Measurements from ENCODE around the gene DPP9. TPM values are rescaled to one million over a fixed set of nuclear protein-coding genes. Genes with fewer than 3 reads are reported as not detected.
"Not testable (repeated sequence)": the region's sequence is repeated elsewhere in the genome, so short reads cannot be mapped to it uniquely, and the experiment has no call there.

Gene DPP9
- total RNA-seq, 6 experiments from 2014 or later: 68.4 to 82.2 (median 80.1) TPM

GRCh38 chr19:4745986-4746385 lies 22.3 kb upstream of the DPP9 start:
- peaks cover 17% of the 10 kb centered on the region for H3K4me1 Mint-ChIP-seq (ENCODE audit: low read depth)
- no peaks in the 10 kb centered on the region for H3K36me3 Mint-ChIP-seq (ENCODE audit: low read depth)
- no peak for DNase-seq
- no peak overlapping the region for H3K4me3 Mint-ChIP-seq
- peaks cover 23% of the 10 kb centered on the region for H3K27me3 Mint-ChIP-seq (ENCODE audit: insufficient read depth)
- H3K27ac Mint-ChIP-seq: no peak overlapping the region
- TF ChIP-seq, protein P1, sequence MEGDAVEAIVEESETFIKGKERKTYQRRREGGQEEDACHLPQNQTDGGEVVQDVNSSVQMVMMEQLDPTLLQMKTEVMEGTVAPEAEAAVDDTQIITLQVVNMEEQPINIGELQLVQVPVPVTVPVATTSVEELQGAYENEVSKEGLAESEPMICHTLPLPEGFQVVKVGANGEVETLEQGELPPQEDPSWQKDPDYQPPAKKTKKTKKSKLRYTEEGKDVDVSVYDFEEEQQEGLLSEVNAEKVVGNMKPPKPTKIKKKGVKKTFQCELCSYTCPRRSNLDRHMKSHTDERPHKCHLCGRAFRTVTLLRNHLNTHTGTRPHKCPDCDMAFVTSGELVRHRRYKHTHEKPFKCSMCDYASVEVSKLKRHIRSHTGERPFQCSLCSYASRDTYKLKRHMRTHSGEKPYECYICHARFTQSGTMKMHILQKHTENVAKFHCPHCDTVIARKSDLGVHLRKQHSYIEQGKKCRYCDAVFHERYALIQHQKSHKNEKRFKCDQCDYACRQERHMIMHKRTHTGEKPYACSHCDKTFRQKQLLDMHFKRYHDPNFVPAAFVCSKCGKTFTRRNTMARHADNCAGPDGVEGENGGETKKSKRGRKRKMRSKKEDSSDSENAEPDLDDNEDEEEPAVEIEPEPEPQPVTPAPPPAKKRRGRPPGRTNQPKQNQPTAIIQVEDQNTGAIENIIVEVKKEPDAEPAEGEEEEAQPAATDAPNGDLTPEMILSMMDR (IDR thresholded peaks at IDR 0.05): no peak
- H3K9me3 Mint-ChIP-seq: no peaks in the 10 kb centered on the region

GRCh38 chr19:4745175-4745574 lies 21.5 kb upstream of the DPP9 start:
- H3K36me3 Mint-ChIP-seq (ENCODE audit: low read depth); DNase-seq; H3K9me3 Mint-ChIP-seq; H3K27ac Mint-ChIP-seq; H3K4me3 Mint-ChIP-seq: not testable (repeated sequence)
- H3K4me1 Mint-ChIP-seq (ENCODE audit: low read depth): peaks cover 17% of the 10 kb centered on the region
- peaks cover 23% of the 10 kb centered on the region for H3K27me3 Mint-ChIP-seq (ENCODE audit: insufficient read depth)

GRCh38 chr19:4744451-4745174 lies 21.0 kb upstream of the DPP9 start:
- Mint-ChIP-seq H3K4me1 (ENCODE audit: low read depth) (peaks cover 17% of the 10 kb centered on the region), H3K27ac (peak overlapping the region; percentile 64; the same call in 1 of the 2 replicates), H3K27me3 (ENCODE audit: insufficient read depth) (peaks cover 19% of the 10 kb centered on the region), H3K36me3 (ENCODE audit: low read depth) (no peaks in the 10 kb centered on the region), H3K4me3 (no peak overlapping the region), H3K9me3 (no peaks in the 10 kb centered on the region)
- peak; percentile 84 for DNase-seq
- TF ChIP-seq, protein P1 (IDR thresholded peaks at IDR 0.05): no peak

DNA sequence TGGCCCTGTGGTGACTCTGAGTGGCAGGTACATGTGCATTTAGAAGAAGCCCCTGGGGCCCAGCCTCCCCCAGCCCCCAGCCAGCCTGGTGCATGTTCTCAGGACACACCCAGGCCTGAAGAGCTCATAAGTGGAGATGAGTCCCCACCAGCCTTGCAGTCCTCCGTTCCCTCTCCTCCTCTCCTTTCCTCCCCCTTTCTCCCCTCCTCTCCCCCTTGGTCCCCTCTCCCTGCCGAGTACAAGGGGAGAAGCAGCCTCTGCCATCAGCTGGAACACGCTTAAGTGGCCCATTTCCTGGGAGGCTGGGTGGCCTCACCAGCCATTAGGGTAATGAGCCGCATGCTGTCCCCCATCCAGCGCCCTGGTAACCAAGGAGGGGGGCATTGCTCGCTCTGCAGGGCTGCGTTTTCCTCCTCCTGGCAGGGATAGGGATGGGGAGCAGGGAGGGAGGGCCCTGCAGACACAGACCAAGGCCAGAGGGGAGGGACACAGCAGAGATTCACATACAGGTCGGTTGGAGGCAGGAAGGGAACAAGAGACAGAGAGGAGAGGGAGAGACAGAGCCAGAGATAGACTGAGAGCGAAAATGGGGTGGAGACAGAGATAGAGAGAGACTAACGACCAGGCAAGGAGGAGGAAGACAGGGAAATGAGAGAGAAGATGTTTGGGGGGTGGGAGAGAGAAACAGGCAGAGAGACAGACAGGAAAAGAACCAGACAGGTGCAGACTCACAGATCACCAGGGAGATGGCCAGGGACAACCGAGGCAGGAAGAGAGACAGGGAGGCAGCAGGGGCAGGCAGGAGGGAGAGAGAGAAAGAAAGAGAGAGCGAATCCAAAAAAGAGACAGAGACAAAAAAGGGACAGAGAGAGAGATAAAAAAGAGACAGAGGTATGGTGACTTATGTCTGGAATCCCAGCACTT lies 19.3 kb upstream of the DPP9 start:
- Mint-ChIP-seq H3K4me3 (no peak overlapping the region), H3K4me1 (ENCODE audit: low read depth) (peaks cover 17% of the 10 kb centered on the region), H3K9me3 (no peaks in the 10 kb centered on the region), H3K27ac (no peak overlapping the region), H3K27me3 (ENCODE audit: insufficient read depth) (peaks cover 15% of the 10 kb centered on the region), H3K36me3 (ENCODE audit: low read depth) (no peaks in the 10 kb centered on the region)
- no peak for DNase-seq
- TF ChIP-seq, protein P1 (IDR thresholded peaks at IDR 0.05): no peak

GRCh38 chr19:4740092-4740491 lies 16.4 kb upstream of the DPP9 start:
- H3K4me3 Mint-ChIP-seq: no peak overlapping the region
- no peaks in the 10 kb centered on the region for H3K9me3 Mint-ChIP-seq
- no peak overlapping the region for H3K27ac Mint-ChIP-seq
- TF ChIP-seq, protein P1 (IDR thresholded peaks at IDR 0.05): no peak
- no peak for DNase-seq
- peaks cover 7% of the 10 kb centered on the region for H3K27me3 Mint-ChIP-seq (ENCODE audit: insufficient read depth)
- H3K4me1 Mint-ChIP-seq (ENCODE audit: low read depth): peaks cover 16% of the 10 kb centered on the region
- H3K36me3 Mint-ChIP-seq (ENCODE audit: low read depth): no peaks in the 10 kb centered on the region

GRCh38 chr19:4738734-4739133 lies 15.1 kb upstream of the DPP9 start:
- no peak for DNase-seq

More at GRCh38 chr19:4738734-4739133, 15.1 kb upstream of the DPP9 start:
- Mint-ChIP-seq H3K4me1 (ENCODE audit: low read depth) (peaks cover 8% of the 10 kb centered on the region), H3K36me3 (ENCODE audit: low read depth) (no peaks in the 10 kb centered on the region), H3K9me3 (no peaks in the 10 kb centered on the region), H3K4me3 (no peak overlapping the region), H3K27ac (no peak overlapping the region), H3K27me3 (ENCODE audit: insufficient read depth) (peaks cover 7% of the 10 kb centered on the region)
- TF ChIP-seq, protein P1 (IDR thresholded peaks at IDR 0.05): no peak
